ENCODE results near the gene ABO.
"Not testable (repeated sequence)": the region's sequence is repeated elsewhere in the genome, so short reads cannot be mapped to it uniquely, and the experiment has no call there.

Gene ABO

GRCh38 chr9:133242991-133243390 lies 32.0 kb downstream of the ABO start:
- no peak for DNase-seq (ENCODE audit: low spot score)

DNA sequence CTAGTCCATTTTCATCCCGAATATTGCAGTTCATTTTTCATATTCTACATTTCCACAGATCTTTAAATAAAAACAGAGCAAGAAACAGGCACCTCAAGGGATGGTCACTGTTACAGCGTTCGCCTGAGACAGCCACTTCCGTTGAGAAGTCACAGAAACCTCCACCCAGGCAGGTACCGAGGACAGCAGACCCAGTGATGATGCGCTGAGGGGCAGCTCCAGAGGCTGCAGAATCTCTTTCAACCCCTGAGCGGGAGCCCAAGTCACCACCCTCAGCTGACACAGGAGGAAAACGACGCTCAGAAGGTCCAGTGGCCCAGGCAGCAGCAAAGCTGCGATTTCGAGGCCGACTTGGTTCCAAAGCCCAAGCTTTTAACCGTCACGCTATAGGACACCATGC lies 32.8 kb downstream of the ABO start:
- DNase-seq (ENCODE audit: low spot score), result no peak

DNA sequence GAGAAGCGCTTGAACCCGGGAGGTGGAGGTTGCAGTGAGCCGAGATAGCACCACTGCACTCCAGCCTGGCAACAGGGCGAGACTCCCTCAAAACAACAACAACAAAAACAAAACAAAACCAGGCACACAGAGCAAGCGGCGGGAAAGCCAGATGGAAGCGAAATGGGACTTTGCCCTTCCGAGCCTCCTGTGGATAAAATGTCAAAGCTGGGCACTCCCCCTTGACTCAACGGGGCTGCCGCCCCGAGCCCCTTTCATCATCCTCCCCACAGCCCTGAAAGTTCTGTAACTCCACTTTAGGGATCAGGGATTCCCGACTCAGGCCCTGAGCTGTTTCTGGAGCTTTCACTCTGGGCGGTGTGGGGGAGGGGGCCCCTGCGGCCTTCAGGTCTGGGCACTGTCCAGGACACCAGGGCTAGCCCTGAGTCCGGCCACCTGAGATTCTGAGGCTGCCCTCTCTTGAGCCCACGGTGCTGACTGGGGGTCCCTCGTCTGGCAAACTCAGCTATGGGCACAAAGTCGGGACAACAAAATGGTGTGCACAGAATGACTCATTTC lies 35.4 kb downstream of the ABO start:
- no peak for DNase-seq (ENCODE audit: low spot score)

DNA sequence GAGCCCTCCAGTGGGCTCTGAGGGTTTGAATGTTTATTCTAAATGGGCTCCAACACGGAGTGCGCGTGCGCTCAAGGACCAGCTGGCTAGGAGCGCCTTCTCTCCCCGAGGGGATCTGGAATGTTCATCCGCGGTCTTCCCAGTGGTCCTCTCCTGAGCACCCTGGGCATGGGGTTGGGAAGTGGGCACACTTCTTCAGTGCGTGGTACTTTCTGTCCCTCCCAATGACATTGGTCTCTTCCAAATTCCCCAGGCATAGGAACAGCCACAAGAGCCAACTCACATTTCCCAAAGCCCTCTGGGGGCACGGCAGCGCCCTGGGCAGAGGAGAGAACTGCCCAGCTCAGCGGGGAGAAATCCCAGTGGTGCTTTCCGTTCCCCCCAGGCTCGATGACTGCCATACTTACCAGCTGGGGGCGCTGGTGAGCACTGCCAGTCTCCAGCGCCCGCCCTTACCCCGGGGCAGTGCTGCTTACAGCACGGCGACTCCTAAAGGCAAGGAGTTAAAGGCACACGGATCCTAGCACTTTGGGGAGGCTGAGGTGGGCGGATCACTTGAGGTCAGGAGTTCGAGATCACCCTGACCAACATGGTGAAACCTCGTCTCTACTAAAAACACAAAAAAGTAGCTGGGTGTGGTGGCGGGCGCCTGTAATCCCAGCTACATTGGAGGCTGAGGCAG lies 36.0 kb downstream of the ABO start:
- DNase-seq (ENCODE audit: low spot score), result peak; percentile 88

GRCh38 chr9:133238272-133238850 lies 36.6 kb downstream of the ABO start:
- DNase-seq (ENCODE audit: low spot score), result peak; percentile 49

- DNase-seq (ENCODE audit: low spot score), result peak; percentile 45
Observed at GRCh38 chr9:133237035-133237731, 37.8 kb downstream of the ABO start.

GRCh38 chr9:133236291-133237034 lies 38.5 kb downstream of the ABO start:
- DNase-seq (ENCODE audit: low spot score), result not testable (repeated sequence)

GRCh38 chr9:133235549-133236222 lies 39.3 kb downstream of the ABO start:
- DNase-seq (ENCODE audit: low spot score), result no peak

GRCh38 chr9:133234577-133235322 lies 40.3 kb downstream of the ABO start:
- DNase-seq (ENCODE audit: low spot score), result no peak

DNA sequence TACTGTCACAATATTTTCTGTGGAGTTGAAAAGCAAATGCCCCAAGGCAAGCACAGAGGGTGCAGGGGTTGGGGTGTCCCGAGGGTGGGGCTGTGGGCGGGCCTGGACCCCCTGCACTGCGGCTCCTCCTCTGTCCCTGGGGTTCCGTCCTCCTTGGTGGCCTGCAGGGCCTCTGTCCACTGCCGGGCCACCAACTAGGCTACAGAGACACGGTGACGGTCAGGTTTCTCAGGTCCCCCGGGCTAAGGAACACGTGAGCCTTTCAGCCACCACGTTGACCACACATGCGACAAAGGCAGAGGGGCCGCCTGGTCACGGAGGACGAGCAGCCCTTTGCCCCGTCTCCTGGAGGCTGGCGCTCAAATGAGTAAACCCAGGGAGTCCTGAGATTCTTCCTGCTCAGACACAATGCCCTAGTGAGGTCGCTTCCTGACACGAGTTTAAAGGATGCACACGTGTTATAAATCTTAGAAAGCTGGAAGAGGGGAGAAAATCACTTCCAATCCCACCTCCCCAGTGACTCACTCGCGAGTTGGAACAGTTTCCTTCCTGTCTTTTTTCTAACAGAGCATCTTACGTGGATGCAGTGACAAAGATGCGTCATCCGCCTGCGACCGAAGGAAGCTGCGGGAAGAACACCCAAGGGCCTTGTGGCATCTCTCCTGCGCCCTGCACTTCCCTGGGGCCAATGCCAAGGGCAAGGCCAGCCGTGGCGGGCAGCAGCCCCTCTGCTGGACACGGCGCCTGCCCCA lies 41.1 kb downstream of the ABO start:
- DNase-seq (ENCODE audit: low spot score), result no peak

DNA sequence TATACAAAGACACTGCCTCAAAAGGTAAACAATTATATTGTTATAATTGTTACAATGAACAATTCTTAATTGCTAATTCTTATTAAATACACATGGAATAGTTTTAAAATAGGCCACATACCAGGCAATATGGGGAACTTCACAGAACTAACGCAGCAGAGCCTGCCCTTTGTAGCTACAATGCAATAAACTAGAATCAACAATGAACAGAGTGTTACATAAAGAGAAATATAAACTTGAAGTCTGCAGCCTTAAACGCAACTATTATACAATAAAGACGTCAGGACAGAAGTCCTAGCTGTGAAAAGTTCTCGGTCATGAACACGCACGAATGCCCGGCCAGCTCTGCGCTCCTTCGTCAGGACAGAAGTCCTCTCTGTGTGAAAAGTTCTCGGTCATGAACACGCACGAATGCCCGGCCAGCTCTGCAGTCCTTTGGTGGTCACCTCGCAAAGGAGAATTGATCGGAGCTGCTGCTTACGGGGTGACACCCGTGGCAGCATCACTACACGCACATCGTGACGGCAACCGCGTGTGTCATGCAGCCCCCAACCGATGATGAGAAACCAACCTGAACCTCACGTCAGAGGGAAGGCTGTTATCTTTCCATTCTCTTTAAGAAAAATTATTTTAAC lies 43.0 kb downstream of the ABO start:
- DNase-seq (ENCODE audit: low spot score), result not testable (repeated sequence)

GRCh38 chr9:133230514-133230913 lies 44.5 kb downstream of the ABO start:
- DNase-seq (ENCODE audit: low spot score), result not testable (repeated sequence)

GRCh38 chr9:133230093-133230492 lies 44.9 kb downstream of the ABO start:
- no peak for DNase-seq (ENCODE audit: low spot score)

DNA sequence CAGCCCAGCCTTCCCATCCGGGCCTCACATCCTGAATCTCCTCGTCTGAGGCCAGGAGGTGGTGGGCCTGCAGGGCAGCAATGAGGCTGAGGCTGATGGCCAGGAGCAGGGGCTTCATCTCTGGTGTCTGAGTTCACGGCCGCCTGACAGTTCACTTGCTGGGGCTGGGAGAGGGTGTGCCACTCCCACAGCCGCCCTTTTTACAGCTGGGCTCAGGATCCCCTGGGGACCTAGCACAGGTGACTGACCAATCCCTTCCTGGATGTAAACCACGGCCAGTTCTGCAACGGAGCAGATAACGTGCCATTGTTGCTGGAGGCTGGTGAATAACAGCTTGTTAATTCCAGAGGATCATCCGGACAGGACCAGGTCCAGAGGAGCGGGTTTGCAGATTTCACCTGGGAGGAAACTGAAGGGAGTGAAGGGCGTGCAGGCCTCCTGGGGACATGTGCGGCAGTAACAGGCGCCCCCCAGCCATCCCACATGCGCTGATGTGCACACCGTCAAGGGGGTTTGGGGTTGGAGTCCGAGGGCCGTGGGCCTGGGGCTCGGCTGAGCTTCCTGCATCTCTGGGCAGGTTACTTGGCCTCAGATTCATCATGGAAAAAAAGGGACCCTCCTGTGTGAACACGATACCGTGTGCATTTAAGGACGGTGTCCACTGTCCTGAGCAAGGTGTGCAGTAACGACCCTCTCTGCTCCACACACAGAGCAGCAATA lies 46.4 kb downstream of the ABO start:
- not testable (repeated sequence) for DNase-seq (ENCODE audit: low spot score)

GRCh38 chr9:133227996-133228395 lies 47.0 kb downstream of the ABO start:
- DNase-seq (ENCODE audit: low spot score), result not testable (repeated sequence)

- no peak for DNase-seq (ENCODE audit: low spot score)
Observed at GRCh38 chr9:133227242-133227860, 47.6 kb downstream of the ABO start.

DNA sequence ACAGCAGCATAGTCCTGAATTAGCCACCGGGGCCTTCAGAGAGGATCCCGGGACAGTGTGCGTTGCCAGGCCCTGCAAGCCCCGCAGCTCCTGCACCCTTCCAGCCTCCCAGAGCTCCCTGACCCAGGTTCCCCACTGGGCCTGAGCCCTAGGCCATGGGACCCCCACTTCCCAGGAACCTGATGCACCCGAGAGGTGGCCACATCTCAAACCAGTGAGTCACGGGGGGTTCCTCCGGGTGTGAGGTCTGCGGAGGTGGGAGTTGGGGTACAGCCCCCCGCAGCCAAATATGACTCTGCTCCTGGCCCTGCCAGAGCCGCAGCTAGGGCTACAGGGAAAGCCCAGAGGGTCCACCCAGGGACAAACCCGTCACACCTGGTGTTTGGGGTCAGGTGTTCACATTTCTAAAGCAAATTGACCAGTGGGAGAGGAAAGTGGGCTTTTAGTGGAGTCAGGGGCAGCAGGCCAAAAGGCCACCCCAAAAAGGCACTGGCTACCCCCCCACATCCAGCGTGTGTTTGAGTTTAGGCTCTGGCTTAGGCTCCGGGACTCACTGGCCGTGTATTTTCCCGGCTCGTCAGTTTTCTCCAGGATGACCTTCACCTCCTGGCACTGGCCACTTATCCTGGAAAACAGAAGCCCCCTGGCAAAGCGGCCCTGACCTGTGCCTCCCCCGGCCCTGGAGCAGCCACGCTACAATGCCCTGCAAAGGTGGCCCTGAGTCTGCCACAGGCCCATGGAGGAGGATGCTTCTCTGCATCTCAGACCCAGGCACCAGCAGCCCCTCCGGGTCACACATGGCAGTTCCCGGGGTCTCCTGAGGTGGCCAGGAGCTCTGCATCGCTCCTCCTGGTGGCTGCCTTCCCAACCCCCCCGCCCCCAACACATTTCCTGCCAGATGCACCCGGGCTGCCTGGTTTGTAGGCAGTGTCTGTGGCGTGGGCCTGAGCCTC lies 48.5 kb downstream of the ABO start:
- DNase-seq (ENCODE audit: low spot score), result no peak

All from AG08395 (cell line).